ENCODE data around the gene ZFP64.

GRCh38 chr20:52154575-52154974 is 37.0 kb downstream of the ZFP64 start:
- TF ChIP-seq POLR2A (IDR thresholded peaks at IDR 0.05; ENCODE audit: low read length) = no peak
- TF ChIP-seq PHF8 (IDR thresholded peaks at IDR 0.05; ENCODE audit: borderline replicate concordance, low read depth) = no peak
- no peak for TF ChIP-seq HOXA7 (CRISPR knock-in tag; IDR thresholded peaks at IDR 0.05)
- TF ChIP-seq, protein P1, sequence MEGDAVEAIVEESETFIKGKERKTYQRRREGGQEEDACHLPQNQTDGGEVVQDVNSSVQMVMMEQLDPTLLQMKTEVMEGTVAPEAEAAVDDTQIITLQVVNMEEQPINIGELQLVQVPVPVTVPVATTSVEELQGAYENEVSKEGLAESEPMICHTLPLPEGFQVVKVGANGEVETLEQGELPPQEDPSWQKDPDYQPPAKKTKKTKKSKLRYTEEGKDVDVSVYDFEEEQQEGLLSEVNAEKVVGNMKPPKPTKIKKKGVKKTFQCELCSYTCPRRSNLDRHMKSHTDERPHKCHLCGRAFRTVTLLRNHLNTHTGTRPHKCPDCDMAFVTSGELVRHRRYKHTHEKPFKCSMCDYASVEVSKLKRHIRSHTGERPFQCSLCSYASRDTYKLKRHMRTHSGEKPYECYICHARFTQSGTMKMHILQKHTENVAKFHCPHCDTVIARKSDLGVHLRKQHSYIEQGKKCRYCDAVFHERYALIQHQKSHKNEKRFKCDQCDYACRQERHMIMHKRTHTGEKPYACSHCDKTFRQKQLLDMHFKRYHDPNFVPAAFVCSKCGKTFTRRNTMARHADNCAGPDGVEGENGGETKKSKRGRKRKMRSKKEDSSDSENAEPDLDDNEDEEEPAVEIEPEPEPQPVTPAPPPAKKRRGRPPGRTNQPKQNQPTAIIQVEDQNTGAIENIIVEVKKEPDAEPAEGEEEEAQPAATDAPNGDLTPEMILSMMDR (IDR thresholded peaks at IDR 0.05) = no peak
- TF ChIP-seq, protein P2, sequence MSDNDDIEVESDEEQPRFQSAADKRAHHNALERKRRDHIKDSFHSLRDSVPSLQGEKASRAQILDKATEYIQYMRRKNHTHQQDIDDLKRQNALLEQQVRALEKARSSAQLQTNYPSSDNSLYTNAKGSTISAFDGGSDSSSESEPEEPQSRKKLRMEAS (IDR thresholded peaks at IDR 0.05) = no peak
- no peak for TF ChIP-seq SMC3 (IDR thresholded peaks at IDR 0.05)
- TF ChIP-seq KDM5A (IDR thresholded peaks at IDR 0.05) = no peak
- TF ChIP-seq, protein P3, sequence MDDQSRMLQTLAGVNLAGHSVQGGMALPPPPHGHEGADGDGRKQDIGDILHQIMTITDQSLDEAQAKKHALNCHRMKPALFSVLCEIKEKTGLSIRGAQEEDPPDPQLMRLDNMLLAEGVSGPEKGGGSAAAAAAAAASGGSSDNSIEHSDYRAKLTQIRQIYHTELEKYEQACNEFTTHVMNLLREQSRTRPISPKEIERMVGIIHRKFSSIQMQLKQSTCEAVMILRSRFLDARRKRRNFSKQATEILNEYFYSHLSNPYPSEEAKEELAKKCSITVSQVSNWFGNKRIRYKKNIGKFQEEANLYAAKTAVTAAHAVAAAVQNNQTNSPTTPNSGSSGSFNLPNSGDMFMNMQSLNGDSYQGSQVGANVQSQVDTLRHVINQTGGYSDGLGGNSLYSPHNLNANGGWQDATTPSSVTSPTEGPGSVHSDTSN (IDR thresholded peaks at IDR 0.05) = no peak
- TF ChIP-seq ESRRA (IDR thresholded peaks at IDR 0.05; ENCODE audit: borderline replicate concordance, low read length) = no peak
- TF ChIP-seq RCOR1 (IDR thresholded peaks at IDR 0.05; ENCODE audit: low read depth, low read length) = no peak

Measured in A549 (cell line).